B cell (primary cell): ENCODE results near the gene BIK.

Source experiments
- CTCF ChIP-seq: fragments of 200-600 bp; IDR thresholded peaks from one replicate; pipeline ENCODE4 v1.8.0; 2022; ENCODE audit warnings: antibody characterized with exemption, mild to moderate bottlenecking
- EZH2 ChIP-seq: IDR thresholded peaks from 2 replicates; pipeline ENCODE4 v1.6.1; 2012; ENCODE audit warnings: borderline replicate concordance, low read depth, mild to moderate bottlenecking, moderate library complexity, low read length; ENCODE audit not compliant: insufficient read depth, poor library complexity, severe bottlenecking

- TF ChIP-seq CTCF, result no peak
- no peak for TF ChIP-seq EZH2
Measured at GRCh38 chr22:43128116-43128515, 17.6 kb downstream of the BIK start.
